GM21528 (cell line): Measurements from ENCODE around the gene SRSF4.
"Not testable (repeated sequence)": the region's sequence is repeated elsewhere in the genome, so short reads cannot be mapped to it uniquely, and the experiment has no call there.

Source experiments
- ATAC-seq: cut with Tn5 transposase; IDR thresholded peaks from one replicate; pipeline ENCODE4 v1.9.1; 2021; ENCODE audit warnings: mild to moderate bottlenecking, moderate library complexity; ENCODE audit not compliant: unreplicated experiment, low FRiP score

Gene SRSF4

GRCh38 chr1:29126198-29126597, 55.5 kb downstream of the SRSF4 start:
- ATAC-seq: no peak

- no peak for ATAC-seq
These were observed 55.9 kb downstream of the SRSF4 start for GRCh38 chr1:29125788-29126187.

GRCh38 chr1:29125237-29125641, 56.5 kb downstream of the SRSF4 start:
- ATAC-seq: no peak

GRCh38 chr1:29124366-29125236, 57.1 kb downstream of the SRSF4 start:
- ATAC-seq: no peak

- no peak for ATAC-seq
These were observed 57.8 kb downstream of the SRSF4 start, which contains the start of gene TMEM200B for GRCh38 chr1:29123887-29124365. Gene TMEM200B, minus strand, starts transcription at chr1:29123903. Its CDS starts 2,075 bp downstream, at chr1:29121828.

GRCh38 chr1:29123053-29123886, 58.4 kb downstream of the SRSF4 start:
- no peak for ATAC-seq

- ATAC-seq: no peak
These were observed 59.0 kb downstream of the SRSF4 start for GRCh38 chr1:29122682-29123052.

GRCh38 chr1:29121936-29122681, 59.6 kb downstream of the SRSF4 start:
- ATAC-seq: no peak

- no peak for ATAC-seq
These were observed 60.2 kb downstream of the SRSF4 start for GRCh38 chr1:29121516-29121935.

- no peak for ATAC-seq
These were observed 60.7 kb downstream of the SRSF4 start for GRCh38 chr1:29120947-29121485.

GRCh38 chr1:29120367-29120766, 61.3 kb downstream of the SRSF4 start:
- ATAC-seq: no peak

GRCh38 chr1:29119121-29119929, 62.4 kb downstream of the SRSF4 start:
- no peak for ATAC-seq

GRCh38 chr1:29117381-29117780, 64.3 kb downstream of the SRSF4 start:
- ATAC-seq: no peak

GRCh38 chr1:29114654-29115053, 67.0 kb downstream of the SRSF4 start:
- ATAC-seq: no peak

GRCh38 chr1:29113413-29114117, 68.1 kb downstream of the SRSF4 start:
- no peak for ATAC-seq

- ATAC-seq: no peak
These were observed 68.8 kb downstream of the SRSF4 start for GRCh38 chr1:29112705-29113412.

GRCh38 chr1:29108041-29108440, 73.7 kb downstream of the SRSF4 start:
- not testable (repeated sequence) for ATAC-seq

GRCh38 chr1:29105822-29106221, 75.9 kb downstream of the SRSF4 start:
- ATAC-seq: no peak
